Thyroid gland (tissue), 4 donors: ENCODE measurements around the gene CD6.

Experiments
- CTCF ChIP-seq, 6 experiments: fragments of 200-600 bp in 3 of 6; fragments of 450-650 bp in 3 of 6; sonication (generic) in 3 of 6; IDR thresholded peaks; one replicate each; pipeline ENCODE4 v1.5.1; 2016 to 2019; ENCODE audit warnings: antibody characterized with exemption in 6 of 6, mild to moderate bottlenecking in 2 of 6, inconsistent platforms in 1 of 6, moderate library complexity in 1 of 6
- POLR2A ChIP-seq, 2 donors: fragments of 450-650 bp; IDR thresholded peaks; one replicate each; pipeline ENCODE4 v1.6.1; 2017; ENCODE audit warnings: antibody characterized with exemption in 2 of 2, mild to moderate bottlenecking in 2 of 2, moderate library complexity in 1 of 2

- TF ChIP-seq CTCF (IDR thresholded peaks at IDR 0.05) (no peak), POLR2A (IDR thresholded peaks at IDR 0.05) (no peak)
These were observed 11.1 kb upstream of the CD6 start for GRCh38 chr11:60960405-60960804.
